ENCODE data around the gene HOXA1. TPM values are rescaled to one million over a fixed set of nuclear protein-coding genes. Genes with fewer than 3 reads are reported as not detected.

HOXA1 gene
- total and polyA plus RNA-seq, 2 of the 8 experiments (the other 6 are each of a cell fraction or from before 2014, with no cell fraction given): not detected

DNA sequence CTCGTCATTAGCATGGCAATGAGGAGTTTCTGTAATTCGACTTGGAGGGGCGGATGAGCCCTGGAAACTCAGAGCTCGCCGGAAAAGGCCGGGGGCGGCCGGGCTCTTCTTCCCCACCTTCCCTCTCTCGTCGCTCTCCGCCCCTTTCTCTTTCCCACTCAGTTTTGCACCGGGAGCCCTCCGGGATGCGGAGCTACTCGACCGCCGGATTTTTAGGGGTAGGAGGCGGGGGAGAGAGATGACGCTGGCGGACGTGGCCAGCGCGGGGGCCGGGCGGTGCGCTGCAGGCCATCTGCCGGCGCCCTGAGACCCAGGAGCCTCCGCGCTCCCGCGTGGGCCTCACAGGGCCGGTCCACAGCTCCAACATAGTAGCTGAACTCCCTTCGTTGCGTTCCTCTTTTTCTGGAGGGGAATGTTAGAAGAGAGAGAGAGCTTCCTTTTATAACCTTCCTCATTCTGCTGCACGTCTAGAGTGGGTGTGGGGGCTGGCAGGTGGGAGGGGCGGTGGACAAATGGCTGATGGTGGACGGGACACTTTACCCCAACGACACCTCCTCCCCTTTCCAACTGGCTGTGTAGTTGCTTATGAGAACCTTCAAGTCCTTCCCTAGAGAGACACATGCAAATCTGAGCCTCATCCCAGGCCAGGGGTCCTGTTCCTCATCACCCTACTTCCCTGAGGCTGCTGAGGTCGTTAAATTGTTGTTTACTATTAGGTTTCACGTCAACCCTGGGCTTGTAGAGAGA lies 1.1 kb upstream of the HOXA1 start:
- no peak overlapping the region for H3K23ac ChIP-seq (ENCODE audit: insufficient read length)
- ChIA-PET POLR2A (ENCODE audit: partially characterized antibody) (interaction anchor here (0.8 to 1.3 kb wide), 4 partner anchors 9 to 14 kb away, joined by 3 to 6 read pairs (median 3); no protein-coding TSS in a partner anchor), CTCF (ENCODE audit: partially characterized antibody) (interaction anchor here (0.7 to 12.1 kb wide), 12 partner anchors 8 to 240 kb away, joined by 3 to 123 read pairs (median 4); partner anchors contain the start of genes HOXA5 and HOXA6)
- peak overlapping the region; percentile 5; the same call in 1 of the 2 replicates for H2BK12ac ChIP-seq (ENCODE audit: low read depth, low read length)
- H3K23me2 ChIP-seq (ENCODE audit: low read depth, low read length): peaks cover 6% of the 10 kb centered on the region; the same call in 1 of the 2 replicates
- H3K9me3 ChIP-seq (ENCODE audit: insufficient read depth in 2 of 2, low read depth in 1 of 2, low read length in 1 of 2): no peaks in the 10 kb centered on the region
- no peak overlapping the region for H2BK120ac ChIP-seq (replicated peaks; ENCODE audit: low read depth, low read length)
- 4% methylated on average over 33 of the region's 41 CpGs; no CpG with 5 or more reads in 1 of the 2 experiments for WGBS, 2 experiments (ENCODE audit: extremely low coverage in 1 of 2, insufficient coverage in 1 of 2, insufficient read length in 1 of 2, insufficient replicate concordance in 2 of 2, low coverage in 1 of 2, low lambda C conversion rate in 2 of 2, missing lambda C conversion rate in 1 of 2)
- H3K27ac ChIP-seq (ENCODE audit: low read depth, low read length): no peak overlapping the region
- no peak overlapping the region for H2AFZ ChIP-seq (ENCODE audit: low read length)
- H2BK15ac ChIP-seq (ENCODE audit: low read length): no peak overlapping the region
- no peak overlapping the region; the same call in 1 of the 2 replicates for H4K8ac ChIP-seq (ENCODE audit: extremely low read depth, insufficient read depth, low read length)
- no peak overlapping the region for H2AK5ac ChIP-seq (ENCODE audit: low read depth, low read length)
- peaks cover 0 to 2% (median 0%) of the 10 kb centered on the region in 4 experiments; a peak in 1 of 8 replicates for H3K36me3 ChIP-seq (ENCODE audit: control insufficient read depth in 2 of 4, insufficient read depth in 4 of 4, low read length in 3 of 4)
- H4K20me1 ChIP-seq (replicated peaks in 1 of 2; ENCODE audit: control insufficient read depth in 1 of 2, insufficient read depth in 2 of 2, low read length in 2 of 2): peaks cover 22 to 37% of the 10 kb centered on the region in 2 experiments
- no peak overlapping the region for H4K91ac ChIP-seq (replicated peaks; ENCODE audit: insufficient read length, low read length)
- H3K4me1 ChIP-seq (replicated peaks in 1 of 4; ENCODE audit: control insufficient read depth in 3 of 4, insufficient read depth in 4 of 4, low read length in 3 of 4): peaks cover 0 to 25% (median 16%) of the 10 kb centered on the region in 4 experiments; a peak in 6 of 7 replicates
- no peak overlapping the region for H2BK20ac ChIP-seq (ENCODE audit: low read length)
- no peak overlapping the region for H3K14ac ChIP-seq (ENCODE audit: insufficient read length)
- no peak overlapping the region for H3K56ac ChIP-seq (replicated peaks; ENCODE audit: insufficient read length, low read depth, low read length)
- peak overlapping the region; percentile 22 to 63 (median 30); a peak in 6 of 8 replicates for H3K4me3 ChIP-seq (ENCODE audit: extremely low read depth in 1 of 4, insufficient read depth in 2 of 4, low read depth in 3 of 4, low read length in 4 of 4)
- no peak for DNase-seq (ENCODE audit: low read depth in 1 of 2, low spot score in 2 of 2)
- no peak overlapping the region for H3K9ac ChIP-seq (replicated peaks in 1 of 4; ENCODE audit: extremely low read depth in 1 of 4, low read depth in 3 of 4, low read length in 3 of 4)
- FAIRE-seq: no peak
- peak overlapping the region; percentile 70 to 78 for H3K4me2 ChIP-seq (ENCODE audit: insufficient read depth in 1 of 2, low read depth in 2 of 2, low read length in 2 of 2)
- no peak overlapping the region for H4K5ac ChIP-seq (ENCODE audit: insufficient read length, low read depth, low read length)
- H3K79me1 ChIP-seq (ENCODE audit: low read depth, low read length): no peaks in the 10 kb centered on the region
- no peak overlapping the region for H3K18ac ChIP-seq (ENCODE audit: extremely low read depth, low read length)
- no peak overlapping the region for H2BK5ac ChIP-seq (ENCODE audit: low read depth, low read length)
- no peaks in the 10 kb centered on the region for H3K79me2 ChIP-seq (ENCODE audit: control insufficient read depth in 1 of 2, insufficient read depth in 2 of 2, low read length in 2 of 2)
- H3K4ac ChIP-seq (replicated peaks; ENCODE audit: insufficient read length, low read depth, low read length): no peak overlapping the region
- TF ChIP-seq ZNF274 (IDR thresholded peaks at IDR 0.05; ENCODE audit: borderline replicate concordance, extremely low read depth, low read length) (no peak), GTF2F1 (IDR thresholded peaks at IDR 0.05; ENCODE audit: borderline replicate concordance, low read depth, low read length) (no peak), EZH2 (IDR thresholded peaks at IDR 0.05; ENCODE audit: low read depth, low read length, severe bottlenecking) (peak; percentile 80), TEAD4 (IDR thresholded peaks at IDR 0.05; ENCODE audit: low read depth, low read length) (no peak), SUZ12 (IDR thresholded peaks at IDR 0.05; ENCODE audit: low read length) (peak; percentile 87), CBX8 (IDR thresholded peaks at IDR 0.05; ENCODE audit: borderline replicate concordance, low read depth, low read length) (peak; percentile 91; the same call in 1 of the 2 replicates)
- peaks cover 92 to 100% (median 98%) of the 10 kb centered on the region in 4 experiments for H3K27me3 ChIP-seq (replicated peaks in 1 of 4; ENCODE audit: control insufficient read depth in 3 of 4, extremely low read depth in 1 of 4, insufficient read depth in 3 of 4, low read length in 3 of 4)
